Epidermal melanocyte (primary cell): ENCODE measurements around the gene TNFRSF9.
"Not testable (repeated sequence)": the region's sequence is repeated elsewhere in the genome, so short reads cannot be mapped to it uniquely, and the experiment has no call there.

ENCODE experiments used
- DNase-seq: peaks from one replicate; pipeline ENCODE4 v3.0.0; 2011; ENCODE audit warnings: low spot score; ENCODE audit not compliant: insufficient read length

The TNFRSF9 gene

GRCh38 chr1:7921796-7922195 lies 18.8 kb downstream of the TNFRSF9 start:
- no peak for DNase-seq

- no peak for DNase-seq
These were observed 20.8 kb downstream of the TNFRSF9 start for GRCh38 chr1:7919880-7920279.

GRCh38 chr1:7917971-7918370 lies 22.7 kb downstream of the TNFRSF9 start:
- DNase-seq: not testable (repeated sequence)

GRCh38 chr1:7916501-7916830 lies 24.2 kb downstream of the TNFRSF9 start:
- DNase-seq: no peak

GRCh38 chr1:7915826-7916500 lies 24.7 kb downstream of the TNFRSF9 start:
- no peak for DNase-seq

GRCh38 chr1:7912743-7913557 lies 27.7 kb downstream of the TNFRSF9 start:
- no peak for DNase-seq

GRCh38 chr1:7912145-7912544 lies 28.5 kb downstream of the TNFRSF9 start:
- DNase-seq: no peak

- DNase-seq: no peak
These were observed 35.4 kb downstream of the TNFRSF9 start for GRCh38 chr1:7905262-7905661.

- DNase-seq: peak; percentile 68
These were observed 38.1 kb downstream of the TNFRSF9 start for GRCh38 chr1:7902478-7903085.

- no peak for DNase-seq
These were observed 40.9 kb downstream of the TNFRSF9 start for GRCh38 chr1:7899741-7900140.

- DNase-seq: no peak
These were observed 41.7 kb downstream of the TNFRSF9 start for GRCh38 chr1:7898962-7899361.

GRCh38 chr1:7896994-7897393 lies 43.6 kb downstream of the TNFRSF9 start:
- DNase-seq: no peak

- no peak for DNase-seq
These were observed 47.0 kb downstream of the TNFRSF9 start for GRCh38 chr1:7893529-7894180.

- no peak for DNase-seq
These were observed 48.8 kb downstream of the TNFRSF9 start for GRCh38 chr1:7891804-7892203.

- DNase-seq: no peak
These were observed 49.8 kb downstream of the TNFRSF9 start for GRCh38 chr1:7890853-7891252.

GRCh38 chr1:7888248-7889081 lies 52.2 kb downstream of the TNFRSF9 start:
- DNase-seq: no peak

- DNase-seq: no peak
These were observed 54.3 kb downstream of the TNFRSF9 start for GRCh38 chr1:7886405-7886745.

- no peak for DNase-seq
These were observed 54.9 kb downstream of the TNFRSF9 start for GRCh38 chr1:7885513-7886404.

- no peak for DNase-seq
These were observed 55.9 kb downstream of the TNFRSF9 start for GRCh38 chr1:7884757-7885156.

- no peak for DNase-seq
These were observed 61.4 kb downstream of the TNFRSF9 start for GRCh38 chr1:7879228-7879627.
